Type B pancreatic cell (in vitro differentiated cells): ENCODE measurements around the gene FLNB. TPM values are rescaled to one million over a fixed set of nuclear protein-coding genes. Genes with fewer than 3 reads are reported as not detected.

Experiments used
- DNase-seq: peaks from one replicate; pipeline ENCODE4 v3.0.0; 2021; ENCODE audit warnings: mixed read lengths; ENCODE audit not compliant: unreplicated experiment; ENCODE audit errors: extremely low spot score
- H3K27ac Mint-ChIP-seq: 2 replicates; pipeline ENCODE4 v1.8.0; 2021; ENCODE audit warnings: mild to moderate bottlenecking, mixed read lengths
- H3K27me3 Mint-ChIP-seq: 2 replicates; pipeline ENCODE4 v1.8.0; 2021; ENCODE audit warnings: mixed read lengths
- H3K36me3 Mint-ChIP-seq: 2 replicates; pipeline ENCODE4 v1.8.0; 2021; ENCODE audit warnings: mixed read lengths
- H3K4me1 Mint-ChIP-seq: one replicate; pipeline ENCODE4 v1.8.0; 2021; ENCODE audit warnings: mixed read lengths; ENCODE audit not compliant: unreplicated experiment
- H3K4me3 Mint-ChIP-seq: 2 replicates; pipeline ENCODE4 v1.8.0; 2021; ENCODE audit warnings: mild to moderate bottlenecking, mixed read lengths
- H3K9me3 Mint-ChIP-seq: 2 replicates; pipeline ENCODE4 v1.8.0; 2021; ENCODE audit warnings: mixed read lengths
- total RNA-seq: library from RNA; stranded (reverse); gene quantifications from 2 replicates; pipeline ENCODE4 v1.2.1, GENCODE V29; 2021; ENCODE audit warnings: low replicate concordance
- TF ChIP-seq, protein P1 (sequence below): fragments of 200-600 bp; sonication (generic); conservative IDR thresholded peaks from 2 replicates; pipeline ENCODE4 v1.5.0; 2021; ENCODE audit warnings: antibody characterized with exemption, mild to moderate bottlenecking

Gene FLNB
- total RNA-seq, 1 donor from 2014 or later = 204 TPM

DNA sequence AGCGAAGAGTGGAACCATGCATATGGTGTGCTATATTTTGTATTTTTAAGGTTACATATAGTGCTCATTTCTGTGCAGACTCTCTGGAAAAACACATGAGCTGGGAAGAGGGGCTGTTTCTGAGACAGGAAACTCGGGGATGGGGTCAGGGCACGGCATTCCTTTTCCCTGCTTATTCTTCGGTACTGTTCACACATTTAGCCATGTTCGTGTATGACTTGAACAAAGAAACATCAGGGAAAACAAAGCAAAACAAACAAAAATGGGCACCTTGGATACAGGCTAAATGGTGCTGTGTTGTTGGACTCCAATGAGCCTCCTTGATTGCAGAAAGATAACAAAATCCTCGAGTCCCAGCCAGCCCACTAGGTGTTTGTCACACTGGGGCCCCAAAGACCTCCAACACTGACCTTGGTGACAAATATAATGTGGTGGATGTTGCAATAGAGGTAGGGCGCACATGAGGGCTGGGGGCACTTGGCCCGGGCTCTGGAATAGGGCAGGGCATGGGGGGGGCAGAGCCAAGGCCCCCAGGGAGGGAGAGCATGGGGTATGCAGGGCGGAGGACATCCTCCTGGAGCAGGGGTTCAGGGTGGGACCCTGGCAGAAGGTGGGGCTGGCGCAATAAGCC lies 183.3 kb downstream of the FLNB start:
- TF ChIP-seq, protein P1, sequence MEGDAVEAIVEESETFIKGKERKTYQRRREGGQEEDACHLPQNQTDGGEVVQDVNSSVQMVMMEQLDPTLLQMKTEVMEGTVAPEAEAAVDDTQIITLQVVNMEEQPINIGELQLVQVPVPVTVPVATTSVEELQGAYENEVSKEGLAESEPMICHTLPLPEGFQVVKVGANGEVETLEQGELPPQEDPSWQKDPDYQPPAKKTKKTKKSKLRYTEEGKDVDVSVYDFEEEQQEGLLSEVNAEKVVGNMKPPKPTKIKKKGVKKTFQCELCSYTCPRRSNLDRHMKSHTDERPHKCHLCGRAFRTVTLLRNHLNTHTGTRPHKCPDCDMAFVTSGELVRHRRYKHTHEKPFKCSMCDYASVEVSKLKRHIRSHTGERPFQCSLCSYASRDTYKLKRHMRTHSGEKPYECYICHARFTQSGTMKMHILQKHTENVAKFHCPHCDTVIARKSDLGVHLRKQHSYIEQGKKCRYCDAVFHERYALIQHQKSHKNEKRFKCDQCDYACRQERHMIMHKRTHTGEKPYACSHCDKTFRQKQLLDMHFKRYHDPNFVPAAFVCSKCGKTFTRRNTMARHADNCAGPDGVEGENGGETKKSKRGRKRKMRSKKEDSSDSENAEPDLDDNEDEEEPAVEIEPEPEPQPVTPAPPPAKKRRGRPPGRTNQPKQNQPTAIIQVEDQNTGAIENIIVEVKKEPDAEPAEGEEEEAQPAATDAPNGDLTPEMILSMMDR = no peak
- Mint-ChIP-seq H3K9me3 (no peaks in the 10 kb centered on the region), H3K4me3 (no peak overlapping the region), H3K36me3 (no peaks in the 10 kb centered on the region), H3K4me1 (peaks cover 16% of the 10 kb centered on the region), H3K27ac (no peak overlapping the region), H3K27me3 (no peaks in the 10 kb centered on the region)
- DNase-seq = no peak

DNA sequence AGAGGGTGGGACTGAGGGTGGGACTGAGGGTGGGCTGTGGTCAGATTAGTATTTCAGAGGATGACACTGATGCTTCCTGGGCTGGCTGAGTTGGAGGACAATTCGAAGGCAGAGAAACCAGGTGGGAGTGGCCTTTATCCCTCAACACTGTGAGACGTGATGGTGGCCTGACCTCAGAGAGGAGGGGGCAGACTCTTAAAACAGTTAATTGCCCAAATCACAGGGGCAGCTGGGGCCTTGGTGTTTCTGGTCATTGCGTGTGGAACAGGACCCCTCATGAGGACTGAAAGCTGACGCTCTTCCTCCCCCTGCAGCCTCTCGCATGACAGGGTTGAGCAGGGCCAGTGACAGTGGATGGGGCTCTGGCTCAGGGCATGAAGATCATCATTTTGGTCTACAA lies 183.8 kb downstream of the FLNB start:
- H3K36me3 Mint-ChIP-seq = no peaks in the 10 kb centered on the region
- no peak for DNase-seq
- TF ChIP-seq, protein P1 = no peak
- no peak overlapping the region for H3K27ac Mint-ChIP-seq
- no peaks in the 10 kb centered on the region for H3K27me3 Mint-ChIP-seq
- no peak overlapping the region for H3K4me3 Mint-ChIP-seq
- peaks cover 16% of the 10 kb centered on the region for H3K4me1 Mint-ChIP-seq
- H3K9me3 Mint-ChIP-seq = no peaks in the 10 kb centered on the region

DNA sequence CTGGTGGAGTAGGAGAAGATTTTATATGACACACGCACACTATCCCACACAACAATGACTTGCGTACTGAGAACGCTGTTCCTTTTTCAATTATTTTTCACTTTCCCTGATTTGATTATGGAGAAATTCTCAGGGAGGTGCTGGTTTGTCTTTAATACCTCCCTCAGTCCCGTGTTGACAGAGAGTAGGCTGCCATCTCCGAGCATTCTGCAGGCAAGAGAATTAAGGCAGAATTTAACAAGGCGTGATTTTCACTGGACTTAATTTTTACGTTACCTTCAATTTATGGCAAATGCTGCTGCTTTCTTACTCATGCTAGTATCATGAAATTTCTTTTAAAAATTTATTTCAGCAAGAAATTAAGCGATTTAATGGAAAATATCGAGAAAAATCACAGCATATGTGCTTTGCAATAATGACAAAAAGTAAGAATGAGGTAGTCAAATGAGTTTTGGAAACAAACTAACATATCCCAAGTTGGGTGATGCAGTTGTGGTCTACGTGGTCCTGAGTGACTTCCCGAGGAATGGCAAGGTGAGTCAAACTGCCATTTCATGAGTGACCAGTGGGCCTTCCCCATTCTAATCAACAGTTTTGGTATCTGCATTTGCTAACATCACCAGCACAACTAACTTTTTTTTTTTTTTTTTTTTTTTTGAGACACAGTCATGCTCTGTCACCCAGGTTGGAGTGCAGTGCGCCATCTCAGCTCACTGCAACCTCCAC lies 185.6 kb downstream of the FLNB start:
- Mint-ChIP-seq H3K27me3 (no peaks in the 10 kb centered on the region), H3K27ac (no peak overlapping the region), H3K9me3 (no peaks in the 10 kb centered on the region), H3K36me3 (no peaks in the 10 kb centered on the region), H3K4me1 (peaks cover 9% of the 10 kb centered on the region), H3K4me3 (no peak overlapping the region)
- no peak for DNase-seq
- TF ChIP-seq, protein P1 = no peak

DNA sequence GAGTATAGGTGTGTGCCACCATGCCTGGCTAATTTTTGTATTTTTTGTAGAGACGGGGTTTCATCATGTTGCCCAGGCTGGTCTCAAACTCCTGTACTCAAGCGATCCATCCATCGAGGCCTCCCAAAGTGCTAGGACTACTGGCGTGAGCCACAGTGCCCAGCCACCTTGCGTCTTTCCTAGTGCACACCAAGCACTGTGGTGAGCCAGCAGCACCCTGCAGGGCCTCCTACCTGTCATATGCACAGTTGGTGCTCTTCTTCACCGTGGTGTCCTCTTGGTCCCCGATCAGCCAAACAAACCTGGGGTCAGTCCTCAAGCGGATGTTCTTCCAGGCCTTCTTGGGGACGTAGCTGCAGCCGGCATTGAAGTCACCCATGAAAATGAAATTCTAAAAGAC lies 189.4 kb downstream of the FLNB start:
- Mint-ChIP-seq H3K4me1 (peaks cover 11% of the 10 kb centered on the region), H3K36me3 (no peaks in the 10 kb centered on the region), H3K4me3 (no peak overlapping the region), H3K27me3 (no peaks in the 10 kb centered on the region), H3K27ac (no peak overlapping the region), H3K9me3 (peaks cover 5% of the 10 kb centered on the region)
- DNase-seq = no peak
- TF ChIP-seq, protein P1 = no peak

DNA sequence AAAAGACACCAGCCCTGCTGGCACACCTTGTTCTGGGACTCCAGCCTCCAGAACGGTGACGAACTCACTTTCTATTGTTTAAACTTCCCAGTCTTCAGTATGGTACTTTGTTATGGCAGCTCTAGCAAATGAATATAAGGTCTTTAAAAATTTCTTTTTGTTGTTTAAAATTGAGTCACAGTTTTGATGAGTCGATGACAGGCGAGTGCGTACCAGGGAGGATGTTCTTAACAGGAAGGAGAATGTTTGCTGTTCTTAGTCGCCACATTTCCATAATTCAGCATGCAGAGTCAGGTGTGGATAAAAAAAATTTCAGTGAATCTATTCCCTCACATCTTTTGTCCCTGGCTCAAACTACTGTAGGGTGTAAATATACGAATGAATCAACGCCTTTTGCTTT lies 190.1 kb downstream of the FLNB start:
- Mint-ChIP-seq H3K36me3 (no peaks in the 10 kb centered on the region), H3K27me3 (no peaks in the 10 kb centered on the region)

More for the DNA sequence above, 190.1 kb downstream of the FLNB start:
- Mint-ChIP-seq H3K4me3 (no peak overlapping the region), H3K9me3 (peaks cover 9% of the 10 kb centered on the region), H3K27ac (no peak overlapping the region), H3K4me1 (peaks cover 11% of the 10 kb centered on the region)
- no peak for DNase-seq
- TF ChIP-seq, protein P1 = no peak
